Lung (tissue), 12 donors: ENCODE measurements around the gene SP5. TPM values are rescaled to one million over a fixed set of nuclear protein-coding genes. Genes with fewer than 3 reads are reported as not detected.
"Not testable (repeated sequence)": the region's sequence is repeated elsewhere in the genome, so short reads cannot be mapped to it uniquely, and the experiment has no call there.

Experiments used
- ATAC-seq: fragments of 200-7000 bp; cut with Tn5 transposase; one replicate; pipeline ENCODE4 v1.9.1; 2020; ENCODE audit warnings: moderate number of reproducible peaks; ENCODE audit not compliant: insufficient read depth, low FRiP score
- DNase-seq, 3 donors: peaks; one replicate each; pipeline ENCODE4 v3.0.0-alpha.2; 2013 to 2017
- H3K27ac ChIP-seq, 2 donors: one replicate each; pipeline ENCODE4 v1.5.1; 2013; ENCODE audit warnings: mild to moderate bottlenecking in 2 of 2, moderate library complexity in 2 of 2, control low read depth in 1 of 2, inconsistent platforms in 1 of 2, low read depth in 1 of 2, low read length in 1 of 2
- H3K27me3 ChIP-seq, 3 donors: one replicate each; pipeline ENCODE4 v1.5.1; 2013; ENCODE audit warnings: low read length in 2 of 3; ENCODE audit not compliant: control insufficient read depth in 3 of 3, insufficient read depth in 3 of 3
- H3K36me3 ChIP-seq, 4 donors: one replicate each; pipeline ENCODE4 v1.5.1; 2013; ENCODE audit warnings: low read length in 4 of 4, mild to moderate bottlenecking in 1 of 4, moderate library complexity in 1 of 4; ENCODE audit not compliant: control insufficient read depth in 4 of 4, insufficient read depth in 4 of 4
- H3K4me1 ChIP-seq, 5 donors: one replicate each; pipeline ENCODE4 v1.5.1; 2013; ENCODE audit warnings: low read length in 5 of 5, mild to moderate bottlenecking in 2 of 5, moderate library complexity in 1 of 5; ENCODE audit not compliant: control insufficient read depth in 5 of 5, insufficient read depth in 5 of 5
- H3K4me3 ChIP-seq: one replicate; pipeline ENCODE4 v1.5.1; 2013; ENCODE audit warnings: mild to moderate bottlenecking, control low read depth, moderate library complexity
- H3K9ac ChIP-seq, 2 donors: one replicate each; pipeline ENCODE4 v1.5.1; 2013; ENCODE audit warnings: low read length in 2 of 2, control low read depth in 1 of 2; ENCODE audit not compliant: insufficient read depth in 1 of 2
- H3K9me3 ChIP-seq, 4 donors: one replicate each; pipeline ENCODE4 v1.5.1; 2013; ENCODE audit warnings: low read length in 3 of 4, mild to moderate bottlenecking in 1 of 4, moderate library complexity in 1 of 4; ENCODE audit not compliant: control insufficient read depth in 4 of 4, insufficient read depth in 3 of 4
- CTCF ChIP-seq: IDR thresholded peaks from 2 replicates; pipeline ENCODE4 v1.5.1; 2012; ENCODE audit warnings: mild to moderate bottlenecking; ENCODE audit errors: control extremely low read depth, extremely low read depth
- WGBS, 2 donors: extraction: QIAGEN DNeasy Blood & Tissue Kit; methylation state at CpG; one replicate each; pipeline ENCODE4 v1.1.7; 2013; 5-methylcytosine and 5-hydroxymethylcytosine counted together
- polyA plus RNA-seq, 2 donors: library from polyadenylated mRNA; stranded (reverse); fragments of 200-250 nt; gene quantifications; one replicate each; pipeline ENCODE4 v1.2.1, GENCODE V29; 2013
- total RNA-seq, 2 donors: library from RNA; depleted of rRNA in 1 of 2; stranded (reverse); fragments of >200 nt in 1 of 2; gene quantifications; one replicate each; pipeline ENCODE4 v1.2.1, GENCODE V29; 2014 to 2021
- donor health status: control.
- donor health status: control.
- donor health status: Bipolar disorder and iron deficiency.
- donor health status: healthy.
- donor health status: DM: yes; HTN: yes; CAD: no.

SP5 gene
- total and polyA plus RNA-seq, 4 donors = 0.45 to 5.2 (median 2.9) TPM

GRCh38 chr2:170670651-170671050, 44.5 kb upstream of the SP5 start:
- Histone ChIP-seq H3K27ac (no peak overlapping the region), H3K9me3 (no peaks in the 10 kb centered on the region), H3K27me3 (no peaks in the 10 kb centered on the region), H3K9ac (no peak overlapping the region), H3K4me3 (no peak overlapping the region), H3K4me1 (no peaks in the 10 kb centered on the region), H3K36me3 (no peaks in the 10 kb centered on the region)
- no peak for DNase-seq
- TF ChIP-seq CTCF = no peak
- ATAC-seq = no peak
- 92 to 96% methylated on average over 2 of the region's 2 CpGs for WGBS, 2 donors

- DNase-seq = no peak
- no peaks in the 10 kb centered on the region for H3K36me3 ChIP-seq
- WGBS, 2 donors = 91 to 96% methylated on average over 9 of the region's 9 CpGs
- no peaks in the 10 kb centered on the region for H3K27me3 ChIP-seq
- H3K4me1 ChIP-seq = no peaks in the 10 kb centered on the region
- no peak overlapping the region for H3K9ac ChIP-seq
- H3K4me3 ChIP-seq = no peak overlapping the region
- ATAC-seq = no peak
- H3K9me3 ChIP-seq = no peaks in the 10 kb centered on the region
- no peak overlapping the region for H3K27ac ChIP-seq
- TF ChIP-seq CTCF = no peak
These were observed 44.1 kb upstream of the SP5 start for GRCh38 chr2:170671079-170671478.

- not testable (repeated sequence) for H3K27ac ChIP-seq, H3K4me1 ChIP-seq, H3K27me3 ChIP-seq, H3K9ac ChIP-seq, H3K4me3 ChIP-seq, ATAC-seq, H3K9me3 ChIP-seq, H3K36me3 ChIP-seq, DNase-seq
These were observed 40.9 kb upstream of the SP5 start for GRCh38 chr2:170674282-170674681.

- Histone ChIP-seq H3K27me3 (no peaks in the 10 kb centered on the region), H3K36me3 (no peaks in the 10 kb centered on the region), H3K9me3 (no peaks in the 10 kb centered on the region), H3K9ac (no peak overlapping the region), H3K4me3 (no peak overlapping the region), H3K4me1 (peaks cover 0 to 12% (median 0%) of the 10 kb centered on the region in 5 donors), H3K27ac (no peak overlapping the region)
- 89 to 91% methylated on average over 6 of the region's 6 CpGs for WGBS, 2 donors
- no peak for DNase-seq
- no peak for ATAC-seq
- no peak for TF ChIP-seq CTCF
These were observed 39.4 kb upstream of the SP5 start for GRCh38 chr2:170675701-170676100.
